Calu3 (cell line): ENCODE measurements around the gene APOL4. TPM values are rescaled to one million over a fixed set of nuclear protein-coding genes. Genes with fewer than 3 reads are reported as not detected.

ENCODE experiments used
- BruUV-seq: library from RNA; stranded (reverse); fragments of 400-500 nt; replicated peaks from 2 replicates; lab custom pipeline; 2021; lab: Mats Ljungman, UMichigan
- CTCF ChIA-PET: fragments of 300-600 bp; sonication (Branson Sonifier 250); formaldehyde crosslinking; loops from one replicate; lab custom pipeline; 2022; ENCODE audit warnings: antibody characterized with exemption; lab: Charles Lee
- DNase-seq: peaks from one replicate; pipeline ENCODE4 v3.0.0; 2022
- H3K27ac Mint-ChIP-seq: one replicate; pipeline ENCODE4 v1.8.0; 2022; ENCODE audit warnings: mixed read lengths; ENCODE audit not compliant: unreplicated experiment
- H3K27me3 Mint-ChIP-seq: one replicate; pipeline ENCODE4 v1.8.0; 2022; ENCODE audit warnings: mixed read lengths; ENCODE audit not compliant: unreplicated experiment
- H3K36me3 Mint-ChIP-seq: one replicate; pipeline ENCODE4 v1.8.0; 2022; ENCODE audit warnings: mild to moderate bottlenecking, moderate library complexity, mixed read lengths; ENCODE audit not compliant: insufficient read depth, unreplicated experiment
- H3K4me1 Mint-ChIP-seq: one replicate; pipeline ENCODE4 v1.8.0; 2022; ENCODE audit warnings: mild to moderate bottlenecking, low read depth, mixed read lengths; ENCODE audit not compliant: unreplicated experiment
- H3K4me3 Mint-ChIP-seq: one replicate; pipeline ENCODE4 v1.8.0; 2022; ENCODE audit warnings: mild to moderate bottlenecking, low read depth, moderate library complexity, mixed read lengths; ENCODE audit not compliant: unreplicated experiment
- H3K9me3 Mint-ChIP-seq: one replicate; pipeline ENCODE4 v1.8.0; 2022; ENCODE audit warnings: low read depth, mixed read lengths; ENCODE audit not compliant: unreplicated experiment
- CTCF ChIP-seq: fragments of 200-600 bp; IDR thresholded peaks from one replicate; pipeline ENCODE4 v1.8.0; 2022; ENCODE audit warnings: antibody characterized with exemption; ENCODE audit not compliant: unreplicated experiment
- intact Hi-C: fragments of 100-400 bp; cut with micrococcal nuclease; formaldehyde crosslinking; loops from one replicate; pipeline ENCODE4 v1.10.0; 2022; ENCODE audit not compliant: unreplicated experiment
- total RNA-seq: library from RNA; stranded (reverse); gene quantifications from 2 replicates; pipeline ENCODE4 v1.2.3, GENCODE V29; 2022

APOL4 gene
- total RNA-seq, 1 experiment from 2014 or later: 1.5 TPM

GRCh38 chr22:36145881-36146280 is 55.7 kb downstream of the APOL4 start:
- no peak for TF ChIP-seq CTCF
- intact Hi-C loops: loop anchor here (1.0 kb wide), 1 partner anchor 34 kb away; no protein-coding TSS in a partner anchor
- H3K4me3 Mint-ChIP-seq: no peak overlapping the region
- no peaks in the 10 kb centered on the region for H3K9me3 Mint-ChIP-seq
- H3K27me3 Mint-ChIP-seq: peaks cover 39% of the 10 kb centered on the region
- DNase-seq: no peak
- BruUV-seq: no TSS peak
- CTCF ChIA-PET: no interaction called here
- H3K36me3 Mint-ChIP-seq: no peaks in the 10 kb centered on the region
- H3K27ac Mint-ChIP-seq: no peak overlapping the region
- H3K4me1 Mint-ChIP-seq: no peaks in the 10 kb centered on the region

GRCh38 chr22:36144886-36145541 is 56.6 kb downstream of the APOL4 start:
- Mint-ChIP-seq H3K9me3 (no peaks in the 10 kb centered on the region), H3K27me3 (peaks cover 48% of the 10 kb centered on the region), H3K27ac (no peak overlapping the region), H3K4me3 (no peak overlapping the region), H3K4me1 (no peaks in the 10 kb centered on the region), H3K36me3 (no peaks in the 10 kb centered on the region)
- BruUV-seq: no TSS peak
- peak; percentile 61 for DNase-seq
- peak; percentile 76 for TF ChIP-seq CTCF
- CTCF ChIA-PET: interaction anchor here (0.7 to 1.4 kb wide), 10 partner anchors 34 to 719 kb away, joined by 3 to 12 read pairs (median 4); no protein-coding TSS in a partner anchor
- intact Hi-C loops: loop anchor here (1.0 kb wide), 1 partner anchor 35 kb away; no protein-coding TSS in a partner anchor

GRCh38 chr22:36143956-36144355 is 57.7 kb downstream of the APOL4 start:
- Mint-ChIP-seq H3K27me3 (peaks cover 58% of the 10 kb centered on the region), H3K4me1 (no peaks in the 10 kb centered on the region), H3K36me3 (no peaks in the 10 kb centered on the region), H3K27ac (no peak overlapping the region), H3K4me3 (no peak overlapping the region), H3K9me3 (no peaks in the 10 kb centered on the region)
- no peak for DNase-seq
- TF ChIP-seq CTCF: no peak
- no TSS peak for BruUV-seq
- intact Hi-C loops: no loop called here
- CTCF ChIA-PET: interaction anchor here (1.4 kb wide), 1 partner anchor 36 kb away, joined by 12 read pairs; no protein-coding TSS in a partner anchor

GRCh38 chr22:36143066-36143815 is 58.4 kb downstream of the APOL4 start:
- H3K27ac Mint-ChIP-seq: no peak overlapping the region
- DNase-seq: no peak
- peaks cover 61% of the 10 kb centered on the region for H3K27me3 Mint-ChIP-seq
- intact Hi-C loops: no loop called here
- BruUV-seq: no TSS peak
- no peaks in the 10 kb centered on the region for H3K4me1 Mint-ChIP-seq
- no peak overlapping the region for H3K4me3 Mint-ChIP-seq
- no peaks in the 10 kb centered on the region for H3K9me3 Mint-ChIP-seq
- no peaks in the 10 kb centered on the region for H3K36me3 Mint-ChIP-seq
- CTCF ChIA-PET: no interaction called here
- TF ChIP-seq CTCF: no peak
